ENCODE measurements around the gene CDK5. TPM values are rescaled to one million over a fixed set of nuclear protein-coding genes. Genes with fewer than 3 reads are reported as not detected.
A peak's percentile ranks its signal among the peaks of the same experiment; 100 is the strongest.

The CDK5 gene
- total and polyA plus RNA-seq, 9 of the 15 experiments (the other 6 are each of a cell fraction or from before 2014, with no cell fraction given): 3.2 to 38.0 (median 27.5) TPM

GRCh38 chr7:151077705-151078232, 20.1 kb upstream of the CDK5 start:
- peaks cover 5% of the 10 kb centered on the region for H4K20me1 ChIP-seq (replicated peaks; ENCODE audit: control insufficient read depth, insufficient read depth, low read length)
- peaks cover 42% of the 10 kb centered on the region for H3K79me2 ChIP-seq (ENCODE audit: control insufficient read depth, insufficient read depth, low read length)
- H3K36me3 ChIP-seq (ENCODE audit: control insufficient read depth, insufficient read depth, low read length): peaks cover 76% of the 10 kb centered on the region
- in situ Hi-C loops (cut with MboI) (no loop called here), intact Hi-C loops (cut with micrococcal nuclease) (no loop called here)
- H3K4me3 ChIP-seq: no peak overlapping the region
- H3K9me1 ChIP-seq (ENCODE audit: control insufficient read depth, insufficient read depth, low read length): no peaks in the 10 kb centered on the region
- H3K27ac ChIP-seq (ENCODE audit: extremely low read depth, low read depth, low read length): peak overlapping the region; percentile 1; the same call in 1 of the 3 replicates
- H3K27me3 ChIP-seq (ENCODE audit: control insufficient read depth in 2 of 2, insufficient read depth in 2 of 2, low read length in 2 of 2): no peaks in the 10 kb centered on the region
- H3K4me2 ChIP-seq (ENCODE audit: insufficient read depth, low read length): no peak overlapping the region
- ChIA-PET POLR2A (interaction anchor here (0.6 to 2.8 kb wide), 10 partner anchors 10 to 109 kb away, joined by 3 to 18 read pairs (median 4); partner anchors contain the start of gene ASIC3), CTCF (ENCODE audit: low intra/inter-chr PET ratio) (no interaction called here)
- 74% methylated on average over 10 of the region's 10 CpGs for WGBS (ENCODE audit: insufficient coverage, low coverage, missing lambda C conversion rate)
- no peaks in the 10 kb centered on the region for H3K9me3 ChIP-seq (replicated peaks; ENCODE audit: control insufficient read depth, insufficient read depth, low read depth, low read length)
- no TSS peak for BruUV-seq (replicated peaks)
- TF ChIP-seq SIN3A (IDR thresholded peaks at IDR 0.05; ENCODE audit: borderline replicate concordance in 2 of 2, control insufficient read depth in 1 of 2, low read depth in 2 of 2, low read length in 2 of 2): 0 out of 4 replicates have a peak, but pooled peaks of 1 of the 2 experiments have one; percentile 15
- no peak for TF ChIP-seq KLF16 (IDR thresholded peaks at IDR 0.05)
- TF ChIP-seq CTBP1 (IDR thresholded peaks at IDR 0.05; ENCODE audit: borderline replicate concordance): 0 out of 2 replicates have a peak, but pooled peaks have one; percentile 30
- TF ChIP-seq, protein P1, sequence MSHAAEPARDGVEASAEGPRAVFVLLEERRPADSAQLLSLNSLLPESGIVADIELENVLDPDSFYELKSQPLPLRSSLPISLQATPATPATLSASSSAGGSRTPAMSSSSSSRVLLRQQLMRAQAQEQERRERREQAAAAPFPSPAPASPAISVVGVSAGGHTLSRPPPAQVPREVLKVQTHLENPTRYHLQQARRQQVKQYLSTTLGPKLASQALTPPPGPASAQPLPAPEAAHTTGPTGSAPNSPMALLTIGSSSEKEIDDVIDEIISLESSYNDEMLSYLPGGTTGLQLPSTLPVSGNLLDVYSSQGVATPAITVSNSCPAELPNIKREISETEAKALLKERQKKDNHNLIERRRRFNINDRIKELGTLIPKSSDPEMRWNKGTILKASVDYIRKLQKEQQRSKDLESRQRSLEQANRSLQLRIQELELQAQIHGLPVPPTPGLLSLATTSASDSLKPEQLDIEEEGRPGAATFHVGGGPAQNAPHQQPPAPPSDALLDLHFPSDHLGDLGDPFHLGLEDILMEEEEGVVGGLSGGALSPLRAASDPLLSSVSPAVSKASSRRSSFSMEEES (CRISPR knock-in tag; IDR thresholded peaks at IDR 0.05): peak; percentile 65
- peak; percentile 6; the same call in 1 of the 2 replicates for TF ChIP-seq POLR2G (IDR thresholded peaks at IDR 0.05; ENCODE audit: low read depth, low read length)
- peak; percentile 66 for TF ChIP-seq RBM22 (IDR thresholded peaks at IDR 0.05; ENCODE audit: low read depth, low read length, poor library complexity, severe bottlenecking)
- TF ChIP-seq MBD2 (IDR thresholded peaks at IDR 0.05; ENCODE audit: borderline replicate concordance, low read depth): 0 out of 2 replicates have a peak, but pooled peaks have one; percentile 10
- TF ChIP-seq E2F8 (IDR thresholded peaks at IDR 0.05; ENCODE audit: low read depth, partially characterized antibody): peak; percentile 19
- peak; percentile 19 for TF ChIP-seq SUPT5H (IDR thresholded peaks at IDR 0.05)
- TF ChIP-seq ZNF3 (CRISPR knock-in tag; IDR thresholded peaks at IDR 0.05): no peak
- TF ChIP-seq ZC3H11A (IDR thresholded peaks at IDR 0.05; ENCODE audit: low read depth, low read length): no peak
- TF ChIP-seq MAZ (CRISPR knock-in tag; conservative IDR thresholded peaks at IDR 0.05 in 1 of 2, IDR thresholded peaks at IDR 0.05 in 1 of 2): 0 out of 4 replicates have a peak, but pooled peaks of 1 of the 2 experiments have one; percentile 14
- TF ChIP-seq, protein P2, sequence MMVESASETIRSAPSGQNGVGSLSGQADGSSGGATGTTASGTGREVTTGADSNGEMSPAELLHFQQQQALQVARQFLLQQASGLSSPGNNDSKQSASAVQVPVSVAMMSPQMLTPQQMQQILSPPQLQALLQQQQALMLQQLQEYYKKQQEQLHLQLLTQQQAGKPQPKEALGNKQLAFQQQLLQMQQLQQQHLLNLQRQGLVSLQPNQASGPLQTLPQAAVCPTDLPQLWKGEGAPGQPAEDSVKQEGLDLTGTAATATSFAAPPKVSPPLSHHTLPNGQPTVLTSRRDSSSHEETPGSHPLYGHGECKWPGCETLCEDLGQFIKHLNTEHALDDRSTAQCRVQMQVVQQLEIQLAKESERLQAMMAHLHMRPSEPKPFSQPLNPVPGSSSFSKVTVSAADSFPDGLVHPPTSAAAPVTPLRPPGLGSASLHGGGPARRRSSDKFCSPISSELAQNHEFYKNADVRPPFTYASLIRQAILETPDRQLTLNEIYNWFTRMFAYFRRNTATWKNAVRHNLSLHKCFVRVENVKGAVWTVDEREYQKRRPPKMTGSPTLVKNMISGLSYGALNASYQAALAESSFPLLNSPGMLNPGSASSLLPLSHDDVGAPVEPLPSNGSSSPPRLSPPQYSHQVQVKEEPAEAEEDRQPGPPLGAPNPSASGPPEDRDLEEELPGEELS (CRISPR knock-in tag; IDR thresholded peaks at IDR 0.05; ENCODE audit: borderline replicate concordance): 0 out of 2 replicates have a peak, but pooled peaks have one; percentile 29
- TF ChIP-seq ELF2 (CRISPR knock-in tag; IDR thresholded peaks at IDR 0.05): no peak
- peak; percentile 84 for FAIRE-seq
- H2AFZ ChIP-seq (ENCODE audit: low read depth, low read length): no peak overlapping the region
- H3K9ac ChIP-seq (ENCODE audit: insufficient read depth in 1 of 2, low read depth in 2 of 2, low read length in 2 of 2): peak overlapping the region in 1 of 2 experiments; percentile 84; a peak in 2 of 4 replicates
- ATAC-seq: no peak
- no peak for DNase-seq (ENCODE audit: extremely low read depth in 1 of 4, low spot score in 3 of 4)
- H3K4me1 ChIP-seq (replicated peaks in 1 of 2; ENCODE audit: control insufficient read depth in 2 of 2, insufficient read depth in 2 of 2, low read length in 2 of 2): peaks cover 32 to 84% of the 10 kb centered on the region in 2 experiments

Data from K562 (cell line).